NCI-H69 (cell line): ENCODE results near the gene RPL36A.

ENCODE experiments used
- DNase-seq: peaks from one replicate; lab custom pipeline; 2025; lab: John Stamatoyannopoulos, UW

RPL36A gene

GRCh38 chrX:101390664-101391525, at the start of gene RPL36A:
Gene RPL36A (plus strand): TSS chrX:101391011. CDS start chrX:101391044, 33 bp downstream.
- peak; percentile 96 for DNase-seq

GRCh38 chrX:101347859-101348451, 42.9 kb upstream of the RPL36A start:
- no peak for DNase-seq

GRCh38 chrX:101348452-101349192, 42.2 kb upstream of the RPL36A start, which contains the start of gene TIMM8A:
Gene TIMM8A (minus strand): TSS chrX:101348742. CDS start chrX:101348664, 78 bp downstream.
- peak; percentile 85 for DNase-seq

GRCh38 chrX:101349193-101349562, 41.6 kb upstream of the RPL36A start:
- DNase-seq, result no peak

GRCh38 chrX:101357166-101357795, 33.5 kb upstream of the RPL36A start:
- DNase-seq, result peak; percentile 22

- DNase-seq, result no peak
Measured at GRCh38 chrX:101359966-101360365, 30.8 kb upstream of the RPL36A start.

GRCh38 chrX:101360390-101360789, 30.4 kb upstream of the RPL36A start:
- no peak for DNase-seq

- DNase-seq, result no peak
Measured at GRCh38 chrX:101362116-101362515, 28.7 kb upstream of the RPL36A start.

- no peak for DNase-seq
Measured at GRCh38 chrX:101362757-101363156, 28.1 kb upstream of the RPL36A start.

GRCh38 chrX:101365301-101365795, 25.5 kb upstream of the RPL36A start:
- no peak for DNase-seq

GRCh38 chrX:101368800-101369199, 22.0 kb upstream of the RPL36A start:
- DNase-seq, result no peak

GRCh38 chrX:101369687-101370086, 21.1 kb upstream of the RPL36A start:
- DNase-seq, result no peak

GRCh38 chrX:101370888-101371504, 19.8 kb upstream of the RPL36A start:
- DNase-seq, result no peak

- peak; percentile 59 for DNase-seq
Measured at GRCh38 chrX:101377547-101377946, 13.3 kb upstream of the RPL36A start.

- DNase-seq, result no peak
Measured at GRCh38 chrX:101383679-101384205, 7.1 kb upstream of the RPL36A start.

GRCh38 chrX:101385026-101385684, 5.7 kb upstream of the RPL36A start:
- DNase-seq, result no peak

- no peak for DNase-seq
Measured at GRCh38 chrX:101385795-101386541, 4.8 kb upstream of the RPL36A start, which contains the start of gene BTK. Gene BTK (minus strand): TSS chrX:101386191. CDS start chrX:101375284, 10,907 bp downstream.

GRCh38 chrX:101386542-101386885, 4.3 kb upstream of the RPL36A start:
- DNase-seq, result no peak

- no peak for DNase-seq
Measured at GRCh38 chrX:101388604-101389003, 2.2 kb upstream of the RPL36A start.

- no peak for DNase-seq
Measured at GRCh38 chrX:101391831-101392230, 1.0 kb downstream of the RPL36A start.
